IMR-90 (cell line): ENCODE measurements around the gene PITX1. TPM values are rescaled to one million over a fixed set of nuclear protein-coding genes. Genes with fewer than 3 reads are reported as not detected.

Source experiments
- ATAC-seq: fragments of 200-7000 bp; cut with Tn5 transposase; 2 replicates; pipeline ENCODE4 v1.9.1; 2020; ENCODE audit warnings: low read depth, mild to moderate bottlenecking, moderate library complexity
- BruUV-seq: library from RNA; stranded (reverse); fragments of 400-500 nt; replicated peaks from 2 replicates; lab custom pipeline; 2021; lab: Mats Ljungman, UMichigan
- CTCF ChIA-PET: fragments of 300-600 bp; formaldehyde crosslinking; extraction: SDS; loops from one replicate; lab custom pipeline; 2021; ENCODE audit warnings: antibody characterized with exemption; lab: Yijun Ruan, JAX
- POLR2A ChIA-PET: fragments of 300-600 bp; sonication (Branson Sonifier 250); formaldehyde crosslinking; loops from one replicate; lab custom pipeline; 2022; ENCODE audit warnings: antibody characterized with exemption; ENCODE audit not compliant: unreplicated experiment; lab: Charles Lee
- DNase-seq: peaks from one replicate; pipeline ENCODE4 v3.0.0; 2013
- H2AFZ ChIP-seq: replicated peaks from 2 replicates; pipeline ENCODE3; 2013; ENCODE audit warnings: low read length, mild to moderate bottlenecking; ENCODE audit not compliant: poor library complexity
- H2AK5ac ChIP-seq: 2 replicates; pipeline ENCODE4 v1.6.1; 2013; ENCODE audit warnings: low read depth, low read length, inconsistent platforms
- H2AK9ac ChIP-seq: replicated peaks from 2 replicates; pipeline ENCODE3; 2013; ENCODE audit warnings: mild to moderate bottlenecking, low read depth, low read length, moderate library complexity; ENCODE audit not compliant: poor library complexity
- H2BK120ac ChIP-seq: 2 replicates; pipeline ENCODE4 v1.6.1; 2013; ENCODE audit warnings: low read depth, low read length, inconsistent platforms
- H2BK15ac ChIP-seq: 3 replicates; pipeline ENCODE4 v1.6.1; 2013; ENCODE audit warnings: low read depth, low read length, inconsistent platforms
- H2BK20ac ChIP-seq: 2 replicates; pipeline ENCODE4 v1.6.1; 2013; ENCODE audit warnings: low read depth, mild to moderate bottlenecking, inconsistent platforms, low read length, moderate library complexity
- H2BK5ac ChIP-seq: 2 replicates; pipeline ENCODE4 v1.6.1; 2013; ENCODE audit warnings: mild to moderate bottlenecking, low read depth, low read length, inconsistent platforms; ENCODE audit not compliant: poor library complexity, severe bottlenecking
- H3K14ac ChIP-seq: replicated peaks from 2 replicates; pipeline ENCODE4 v1.6.1; 2013; ENCODE audit warnings: low read depth, low read length, inconsistent platforms
- H3K18ac ChIP-seq: 2 replicates; pipeline ENCODE4 v1.6.1; 2013; ENCODE audit warnings: low read depth, low read length, control low read depth
- H3K23ac ChIP-seq: 2 replicates; pipeline ENCODE4 v1.6.1; 2013; ENCODE audit warnings: low read depth, low read length, inconsistent platforms
- H3K27ac ChIP-seq: 2 replicates; pipeline ENCODE4 v1.5.1; 2013; ENCODE audit warnings: mild to moderate bottlenecking, control low read depth, low read length; ENCODE audit not compliant: insufficient read depth
- H3K27me3 ChIP-seq: 2 replicates; pipeline ENCODE4 v1.6.1; 2013; ENCODE audit warnings: low read length; ENCODE audit not compliant: control insufficient read depth, insufficient read depth
- H3K36me3 ChIP-seq: 2 replicates; pipeline ENCODE4 v1.6.1; 2013; ENCODE audit warnings: low read length, mixed read lengths; ENCODE audit not compliant: control insufficient read depth, insufficient read depth
- H3K4ac ChIP-seq: 2 replicates; pipeline ENCODE4 v1.6.1; 2013; ENCODE audit warnings: low read depth, low read length, inconsistent platforms
- H3K4me1 ChIP-seq: 2 replicates; pipeline ENCODE4 v1.6.1; 2013; ENCODE audit warnings: low read length, mixed read lengths; ENCODE audit not compliant: control insufficient read depth, insufficient read depth
- H3K4me2 ChIP-seq: 2 replicates; pipeline ENCODE4 v1.6.1; 2013; ENCODE audit warnings: low read depth, mild to moderate bottlenecking, control low read depth, low read length, moderate library complexity
- H3K4me3 ChIP-seq: 2 replicates; pipeline ENCODE4 v1.5.1; 2013; ENCODE audit warnings: low read depth, mild to moderate bottlenecking, control low read depth, low read length, moderate library complexity; ENCODE audit not compliant: insufficient read depth
- H3K56ac ChIP-seq: 2 replicates; pipeline ENCODE4 v1.6.1; 2013; ENCODE audit warnings: low read length, inconsistent platforms; ENCODE audit not compliant: insufficient read depth; ENCODE audit errors: extremely low read depth
- H3K79me1 ChIP-seq, 2 experiments: 2 replicates each; pipeline ENCODE4 v1.6.1; 2013; ENCODE audit warnings: low read length in 2 of 2, inconsistent platforms in 1 of 2, low read depth in 1 of 2
- H3K9ac ChIP-seq: 2 replicates; pipeline ENCODE4 v1.6.1; 2013; ENCODE audit warnings: low read depth, low read length, control low read depth
- H3K9me1 ChIP-seq: 2 replicates; pipeline ENCODE4 v1.6.1; 2013; ENCODE audit warnings: low read length, inconsistent platforms; ENCODE audit not compliant: insufficient read depth
- H3K9me3 ChIP-seq: 2 replicates; pipeline ENCODE4 v1.6.1; 2013; ENCODE audit warnings: low read length; ENCODE audit not compliant: control insufficient read depth, insufficient read depth
- H4K20me1 ChIP-seq: 2 replicates; pipeline ENCODE4 v1.6.1; 2013; ENCODE audit warnings: low read length, inconsistent platforms; ENCODE audit not compliant: insufficient read depth
- H4K5ac ChIP-seq: 2 replicates; pipeline ENCODE4 v1.6.1; 2013; ENCODE audit warnings: mild to moderate bottlenecking, low read depth, low read length, control low read depth
- H4K8ac ChIP-seq, 2 experiments: 2 replicates each; pipeline ENCODE4 v1.6.1; 2013; ENCODE audit warnings: low read depth in 2 of 2, low read length in 2 of 2, control low read depth in 1 of 2, inconsistent platforms in 1 of 2
- H4K91ac ChIP-seq: 2 replicates; pipeline ENCODE4 v1.6.1; 2013; ENCODE audit warnings: low read depth, low read length, inconsistent platforms; ENCODE audit not compliant: insufficient read depth
- BHLHE40 ChIP-seq: fragments of 150-350 bp; IDR thresholded peaks from 2 replicates; pipeline ENCODE4 v1.6.1; 2016; ENCODE audit warnings: mild to moderate bottlenecking, low read depth, low read length
- CEBPB ChIP-seq: IDR thresholded peaks from 2 replicates; pipeline ENCODE4 v1.6.1; 2012; ENCODE audit warnings: low read depth, low read length, improper control_type of control experiment
- CHD1 ChIP-seq: IDR thresholded peaks from 2 replicates; pipeline ENCODE4 v1.6.1; 2012; ENCODE audit warnings: low read depth, low read length, improper control_type of control experiment
- FOS ChIP-seq: fragments of 150-350 bp; IDR thresholded peaks from 2 replicates; pipeline ENCODE4 v1.6.1; 2016; ENCODE audit warnings: low read depth, low read length
- MAFK ChIP-seq: IDR thresholded peaks from 2 replicates; pipeline ENCODE4 v1.6.1; 2012; ENCODE audit warnings: low read depth, low read length, improper control_type of control experiment
- MAZ ChIP-seq: IDR thresholded peaks from 2 replicates; pipeline ENCODE4 v1.6.1; 2012; ENCODE audit warnings: low read depth, mild to moderate bottlenecking, low read length, improper control_type of control experiment, moderate library complexity, borderline replicate concordance
- MXI1 ChIP-seq: IDR thresholded peaks from 2 replicates; pipeline ENCODE4 v1.6.1; 2012; ENCODE audit warnings: low read depth, mild to moderate bottlenecking, low read length, moderate library complexity, borderline replicate concordance
- RAD21 ChIP-seq: IDR thresholded peaks from 2 replicates; pipeline ENCODE4 v1.6.1; 2012; ENCODE audit warnings: low read length, improper control_type of control experiment
- RCOR1 ChIP-seq: IDR thresholded peaks from 2 replicates; pipeline ENCODE4 v1.6.1; 2012; ENCODE audit warnings: mild to moderate bottlenecking, low read length, improper control_type of control experiment; ENCODE audit not compliant: insufficient replicate concordance
- SMC3 ChIP-seq: fragments of 150-350 bp; IDR thresholded peaks from 2 replicates; pipeline ENCODE4 v1.6.1; 2016; ENCODE audit warnings: low read depth, mild to moderate bottlenecking, antibody characterized with exemption, low read length, moderate library complexity
- WGBS, 2 experiments: methylation state at CpG; one replicate each; pipeline versions ENCODE4 v1.1.5 to v1.1.7; 2013; ENCODE audit warnings: missing lambda C conversion rate in 2 of 2; ENCODE audit not compliant: insufficient read length in 1 of 2; ENCODE audit errors: extremely low coverage in 2 of 2; 5-methylcytosine and 5-hydroxymethylcytosine counted together
- dilution Hi-C: fragments of 300-500 bp; cut with HindIII; formaldehyde crosslinking; loops from one replicate; pipeline ENCODE4 v1.14.3; 2018; ENCODE audit warnings: low sequenced_read_pairs; ENCODE audit not compliant: unreplicated experiment
- in situ Hi-C: fragments of 300-500 bp; cut with MboI; formaldehyde crosslinking; loops from 3 replicates; pipeline ENCODE4 v1.14.3; 2019; ENCODE audit warnings: low sequenced_read_pairs, inconsistent platforms, mixed read lengths
- intact Hi-C: fragments of 100-400 bp; cut with micrococcal nuclease; formaldehyde crosslinking; loops from 2 replicates; pipeline ENCODE4 v1.10.0; 2022
- polyA plus RNA-seq, 3 experiments: library from polyadenylated mRNA; depleted of rRNA; stranded (reverse); fragments of >200 nt; gene quantifications; 2 replicates each; pipeline ENCODE4 v1.2.3, GENCODE V29; 2012; ENCODE audit warnings: low replicate concordance in 1 of 3
- total RNA-seq: library from RNA; depleted of rRNA; stranded (reverse); fragments of >200 nt; gene quantifications from 2 replicates; pipeline ENCODE4 v1.2.3, GENCODE V29; 2012
- TF ChIP-seq, protein P1 (sequence below): conservative IDR thresholded peaks from 2 replicates; pipeline ENCODE4 v1.5.1; 2012; ENCODE audit warnings: mild to moderate bottlenecking, low read depth, low read length, improper control_type of control experiment

Gene PITX1
- total and polyA plus RNA-seq, 2 of the 4 experiments (the other 2 are of a cell fraction), result 10.4 to 29.8 TPM

DNA sequence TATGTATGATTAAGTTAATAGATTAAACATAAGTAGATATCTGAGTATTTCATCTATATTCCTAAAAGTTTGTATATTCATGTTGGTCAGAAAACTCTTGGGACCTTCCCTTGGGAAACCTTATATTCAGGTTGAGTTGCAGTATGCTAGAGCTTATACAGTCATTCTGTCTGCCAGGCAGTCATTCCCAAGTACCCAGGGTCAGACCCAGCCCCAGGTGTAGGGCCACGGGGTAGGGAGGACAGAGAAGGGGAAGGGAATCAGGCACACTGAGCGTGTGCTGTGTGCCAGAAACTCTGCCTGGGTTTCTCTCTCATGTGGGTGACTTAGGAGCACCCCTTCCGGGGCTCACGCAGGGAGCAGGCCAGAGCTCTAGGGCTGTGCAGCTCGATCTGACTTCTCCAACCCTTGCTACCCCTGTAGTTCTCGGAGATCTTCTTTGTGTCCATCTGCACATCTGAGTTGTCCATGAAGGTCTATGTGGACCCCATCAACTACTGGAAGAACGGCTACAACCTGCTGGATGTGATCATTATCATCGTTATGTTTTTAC lies 38.1 kb downstream of the PITX1 start:
- Histone ChIP-seq H3K18ac (no peak overlapping the region), H3K9me1 (no peaks in the 10 kb centered on the region), H2BK15ac (no peak overlapping the region), H3K14ac (no peak overlapping the region), H3K23ac (no peak overlapping the region), H3K9me3 (no peaks in the 10 kb centered on the region), H4K5ac (no peak overlapping the region), H2AK5ac (no peak overlapping the region), H4K8ac (no peak overlapping the region), H4K20me1 (no peaks in the 10 kb centered on the region), H2BK20ac (no peak overlapping the region), H3K27ac (no peak overlapping the region), H2BK120ac (no peak overlapping the region), H3K4ac (no peak overlapping the region), H3K27me3 (no peaks in the 10 kb centered on the region), H3K79me1 (no peaks in the 10 kb centered on the region), H2AK9ac (no peak overlapping the region), H2AFZ (no peak overlapping the region), H3K4me3 (no peak overlapping the region), H3K4me2 (no peak overlapping the region), H3K9ac (no peak overlapping the region), H2BK5ac (no peak overlapping the region), H3K36me3 (no peaks in the 10 kb centered on the region), H3K4me1 (no peaks in the 10 kb centered on the region), H4K91ac (no peak overlapping the region), H3K56ac (no peak overlapping the region)
- no TSS peak for BruUV-seq
- 90% methylated on average over 3 of the region's 8 CpGs; no CpG with 5 or more reads in 1 of the 2 experiments for WGBS, 2 experiments
- dilution Hi-C loops, result no loop called here
- DNase-seq, result no peak
- ChIA-PET CTCF (no interaction called here), POLR2A (no interaction called here)
- intact Hi-C loops, result loop anchor here (10.0 kb wide), 1 partner anchor 61 kb away; no protein-coding TSS in a partner anchor
- ATAC-seq, result no peak
- no peak for TF ChIP-seq BHLHE40
- TF ChIP-seq CEBPB, result no peak
- no peak for TF ChIP-seq MAFK
- no peak for TF ChIP-seq MXI1
- no peak for TF ChIP-seq CHD1
- no peak for TF ChIP-seq MAZ
- TF ChIP-seq SMC3, result no peak
- no peak for TF ChIP-seq FOS
- TF ChIP-seq, protein P1, sequence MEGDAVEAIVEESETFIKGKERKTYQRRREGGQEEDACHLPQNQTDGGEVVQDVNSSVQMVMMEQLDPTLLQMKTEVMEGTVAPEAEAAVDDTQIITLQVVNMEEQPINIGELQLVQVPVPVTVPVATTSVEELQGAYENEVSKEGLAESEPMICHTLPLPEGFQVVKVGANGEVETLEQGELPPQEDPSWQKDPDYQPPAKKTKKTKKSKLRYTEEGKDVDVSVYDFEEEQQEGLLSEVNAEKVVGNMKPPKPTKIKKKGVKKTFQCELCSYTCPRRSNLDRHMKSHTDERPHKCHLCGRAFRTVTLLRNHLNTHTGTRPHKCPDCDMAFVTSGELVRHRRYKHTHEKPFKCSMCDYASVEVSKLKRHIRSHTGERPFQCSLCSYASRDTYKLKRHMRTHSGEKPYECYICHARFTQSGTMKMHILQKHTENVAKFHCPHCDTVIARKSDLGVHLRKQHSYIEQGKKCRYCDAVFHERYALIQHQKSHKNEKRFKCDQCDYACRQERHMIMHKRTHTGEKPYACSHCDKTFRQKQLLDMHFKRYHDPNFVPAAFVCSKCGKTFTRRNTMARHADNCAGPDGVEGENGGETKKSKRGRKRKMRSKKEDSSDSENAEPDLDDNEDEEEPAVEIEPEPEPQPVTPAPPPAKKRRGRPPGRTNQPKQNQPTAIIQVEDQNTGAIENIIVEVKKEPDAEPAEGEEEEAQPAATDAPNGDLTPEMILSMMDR, result no peak
- TF ChIP-seq RAD21, result no peak
- TF ChIP-seq RCOR1, result no peak
- in situ Hi-C loops, result no loop called here
